RCC 7860 (cell line): ENCODE measurements around the gene TBCEL.
A peak's percentile ranks its signal among the peaks of the same experiment; 100 is the strongest.
"Not testable (repeated sequence)": the region's sequence is repeated elsewhere in the genome, so short reads cannot be mapped to it uniquely, and the experiment has no call there.

Experiments used
- DNase-seq: peaks from one replicate; pipeline ENCODE4 v3.0.0-alpha.2; 2015; ENCODE audit warnings: low spot score
- FAIRE-seq: peaks from 2 replicates; lab custom pipeline; 2012; peaks lifted over from hg19 to GRCh38; lab: Jason Lieb, UNC

Gene TBCEL

GRCh38 chr11:121104312-121104762 is 80.4 kb downstream of the TBCEL start:
- FAIRE-seq (no peak), DNase-seq (no peak)

DNA sequence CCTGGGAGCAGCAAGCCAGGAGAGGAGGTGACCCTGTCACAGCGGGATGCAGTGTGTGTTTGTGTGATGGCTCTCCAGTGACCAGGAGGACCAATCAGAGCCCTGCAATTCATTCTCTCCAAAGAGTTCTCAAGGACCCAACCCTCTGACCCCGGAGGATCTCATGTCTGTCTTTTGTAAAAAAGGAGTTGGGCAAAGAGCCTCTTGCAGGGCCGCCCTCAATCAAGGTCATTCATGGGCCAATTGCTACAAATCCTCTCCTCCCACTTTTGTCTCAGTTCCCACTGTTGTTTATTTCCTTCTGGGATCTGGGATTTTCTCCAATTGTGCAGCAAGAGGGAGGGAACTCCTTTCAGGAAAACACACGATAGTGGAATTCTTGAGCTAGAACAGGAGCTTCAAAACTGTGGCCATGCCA is 81.2 kb downstream of the TBCEL start:
- FAIRE-seq (no peak), DNase-seq (no peak)

DNA sequence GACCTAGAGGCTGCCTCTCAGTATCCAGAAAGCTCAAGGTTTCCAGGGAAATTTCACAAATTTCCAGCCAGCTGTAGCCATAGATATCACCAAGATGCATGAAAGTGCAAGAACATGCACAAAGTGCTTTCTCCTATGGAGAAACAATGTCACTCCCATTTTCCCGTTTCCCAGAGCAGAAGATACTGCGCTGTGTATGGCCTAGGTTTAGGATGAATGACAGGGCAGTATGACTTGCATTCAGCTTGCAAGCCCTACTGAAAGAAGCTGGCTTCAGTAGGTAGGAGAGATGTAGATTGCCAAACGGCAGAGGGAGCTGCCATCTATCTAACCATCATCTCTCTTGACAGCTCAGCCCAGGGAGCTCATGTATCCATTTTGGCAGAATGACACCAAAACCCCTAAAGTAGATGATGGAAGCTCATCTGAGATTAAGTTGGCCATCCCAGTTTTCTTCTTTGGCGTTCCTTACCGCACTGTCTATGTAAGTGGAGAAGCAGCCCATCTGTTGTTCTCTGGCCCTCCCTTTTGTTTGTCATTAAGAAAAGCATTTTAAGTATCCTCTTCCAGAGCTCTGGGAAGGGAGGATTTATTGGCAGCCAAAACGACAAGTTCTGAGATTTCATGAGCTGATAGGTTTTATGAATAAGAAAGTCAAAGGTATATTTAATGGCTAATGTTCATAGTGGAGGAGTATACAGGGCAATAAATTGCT is 81.7 kb downstream of the TBCEL start:
- DNase-seq (no peak), FAIRE-seq (no peak)

DNA sequence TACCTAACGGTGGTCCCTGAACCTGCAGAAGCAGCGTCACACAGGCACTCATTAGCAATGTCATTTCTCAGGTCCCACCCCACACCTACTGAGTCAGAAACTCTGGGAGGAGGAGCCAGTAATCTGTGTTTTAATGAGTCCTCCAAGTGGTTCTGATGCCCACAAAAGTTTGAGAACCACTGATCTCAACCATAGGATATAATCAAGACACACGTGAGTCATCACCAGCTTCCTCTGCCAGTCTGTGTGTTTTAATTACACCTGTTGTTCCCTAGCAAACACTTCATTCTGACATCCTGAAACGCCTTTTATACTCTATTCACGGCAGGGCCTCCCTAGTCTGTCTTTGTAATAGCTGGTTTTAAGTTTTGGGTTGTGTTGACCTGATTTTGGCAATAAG is 82.9 kb downstream of the TBCEL start:
- FAIRE-seq = no peak

GRCh38 chr11:121108413-121108812 is 84.5 kb downstream of the TBCEL start:
- FAIRE-seq (no peak), DNase-seq (no peak)

More for the DNA sequence above, 82.9 kb downstream of the TBCEL start:
- DNase-seq = no peak

GRCh38 chr11:121109471-121109870 is 85.6 kb downstream of the TBCEL start:
- FAIRE-seq = no peak
- no peak for DNase-seq

DNA sequence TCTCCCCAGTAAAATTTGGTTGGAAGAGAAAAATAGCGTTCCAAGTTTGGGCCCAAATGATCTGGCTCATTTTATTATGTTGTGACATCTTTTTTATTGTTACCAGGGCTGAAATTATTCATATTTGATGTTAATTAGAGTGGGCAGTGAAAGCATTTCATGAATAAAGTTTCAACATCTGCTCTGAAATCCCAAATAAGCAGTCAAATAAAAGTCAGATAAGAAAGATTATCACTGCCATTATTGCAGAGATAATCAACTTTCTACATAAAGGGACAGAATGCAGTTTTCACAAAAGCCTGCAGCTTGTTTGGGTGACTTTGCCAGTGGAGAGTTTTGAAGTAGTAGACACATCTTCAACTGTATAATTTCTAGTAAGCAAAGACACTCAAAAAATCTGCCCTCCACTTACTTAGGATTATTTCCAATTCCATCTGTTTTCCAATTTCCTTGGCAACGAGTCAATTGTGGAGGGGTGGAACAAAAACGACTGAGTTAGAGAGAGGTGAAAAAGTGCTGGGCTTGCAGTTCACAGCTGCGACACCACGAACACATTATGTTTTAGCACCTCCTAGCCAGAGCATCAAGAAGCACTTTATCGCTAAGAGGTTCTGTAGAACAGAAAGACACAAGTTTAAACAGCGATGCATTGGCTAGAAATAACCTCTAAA is 86.1 kb downstream of the TBCEL start:
- FAIRE-seq (no peak), DNase-seq (no peak)

DNA sequence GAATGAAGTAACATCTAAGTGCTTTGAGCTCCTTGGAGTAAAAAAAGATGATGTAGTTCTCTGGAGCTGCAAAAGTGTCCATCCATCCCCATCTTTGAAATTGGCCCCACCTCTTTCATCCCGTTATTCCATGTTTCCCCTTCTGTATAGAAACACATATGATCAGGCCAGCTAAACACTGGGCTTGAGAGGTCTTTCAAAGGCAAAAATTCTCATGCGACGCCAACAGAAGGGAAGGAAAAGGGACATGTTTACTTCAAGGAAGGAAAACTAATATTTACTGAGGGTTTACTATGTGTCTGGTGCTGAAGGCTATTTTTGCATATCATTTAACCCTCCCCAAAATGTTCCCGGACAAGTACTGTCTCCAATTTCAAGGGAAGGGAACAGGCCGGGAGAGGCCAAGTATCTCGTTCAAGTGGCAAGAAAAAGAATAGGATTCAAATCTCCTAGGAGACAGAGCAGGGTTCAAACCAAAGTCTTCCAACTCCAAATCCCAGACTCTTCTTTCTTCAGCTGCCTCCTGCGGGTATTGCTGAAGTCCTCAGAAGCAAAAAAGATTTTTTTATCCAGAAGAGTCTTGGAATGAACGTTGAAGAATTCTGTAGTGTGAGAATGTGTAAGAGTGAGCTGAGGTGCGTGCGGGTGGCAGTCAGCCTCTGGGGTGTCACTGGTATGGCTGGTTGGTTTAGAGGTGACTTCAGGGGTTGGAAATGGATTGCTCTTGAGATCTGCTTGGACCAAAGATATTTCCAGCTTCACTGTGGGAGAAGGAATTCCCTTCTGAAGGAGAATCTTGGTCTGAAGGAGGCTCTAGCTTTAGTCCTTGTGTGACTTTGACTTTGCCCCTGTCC is 87.2 kb downstream of the TBCEL start:
- no peak for FAIRE-seq

GRCh38 chr11:121112498-121113455 is 88.9 kb downstream of the TBCEL start:
- DNase-seq = peak; percentile 49
- FAIRE-seq = no peak

More for the DNA sequence above, 87.2 kb downstream of the TBCEL start:
- DNase-seq = no peak

DNA sequence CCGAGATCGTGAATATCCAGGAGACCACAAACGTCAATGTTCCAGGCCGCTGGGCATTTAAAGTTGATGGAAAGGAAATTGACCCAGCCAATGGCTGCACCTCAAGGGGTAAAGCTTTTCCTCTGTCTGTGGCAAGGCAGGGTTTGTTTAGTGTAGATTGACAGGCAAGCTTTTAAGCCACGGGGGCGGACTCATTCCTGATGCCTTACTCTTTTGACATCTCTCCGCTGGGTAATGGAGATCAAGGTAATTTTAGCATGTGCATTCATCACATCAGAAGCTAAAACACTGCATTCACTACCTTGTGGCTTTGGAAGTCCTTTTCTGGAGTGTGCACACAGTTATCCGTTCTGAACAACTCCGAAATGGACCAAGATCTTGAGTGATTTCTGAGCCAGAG is 89.7 kb downstream of the TBCEL start:
- FAIRE-seq (no peak), DNase-seq (no peak)

GRCh38 chr11:121115024-121115423 is 91.1 kb downstream of the TBCEL start:
- FAIRE-seq, DNase-seq: not testable (repeated sequence)

DNA sequence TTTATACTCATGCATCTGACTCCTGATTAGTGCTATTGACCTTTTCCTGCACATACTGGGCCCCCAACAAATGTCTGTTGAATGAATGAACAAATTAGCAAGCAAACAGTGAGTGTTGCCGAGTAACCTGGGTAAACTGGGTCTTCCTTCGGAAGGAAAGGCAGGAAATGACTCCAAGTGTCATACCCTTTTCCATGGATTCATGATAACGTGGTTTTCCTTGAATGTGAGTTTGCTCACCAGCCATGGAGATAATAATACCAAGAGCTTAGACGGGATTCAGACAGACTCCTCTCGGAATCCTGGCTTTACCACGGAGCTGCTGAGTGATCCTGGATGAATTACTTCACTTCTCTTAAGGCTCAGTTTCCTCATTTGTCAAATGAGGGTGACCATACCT is 93.9 kb downstream of the TBCEL start:
- no peak for FAIRE-seq

GRCh38 chr11:121119440-121119839 is 95.5 kb downstream of the TBCEL start:
- DNase-seq (no peak), FAIRE-seq (no peak)

More for the DNA sequence above, 93.9 kb downstream of the TBCEL start:
- no peak for DNase-seq

GRCh38 chr11:121122328-121122727 is 98.4 kb downstream of the TBCEL start:
- DNase-seq (no peak), FAIRE-seq (no peak)

DNA sequence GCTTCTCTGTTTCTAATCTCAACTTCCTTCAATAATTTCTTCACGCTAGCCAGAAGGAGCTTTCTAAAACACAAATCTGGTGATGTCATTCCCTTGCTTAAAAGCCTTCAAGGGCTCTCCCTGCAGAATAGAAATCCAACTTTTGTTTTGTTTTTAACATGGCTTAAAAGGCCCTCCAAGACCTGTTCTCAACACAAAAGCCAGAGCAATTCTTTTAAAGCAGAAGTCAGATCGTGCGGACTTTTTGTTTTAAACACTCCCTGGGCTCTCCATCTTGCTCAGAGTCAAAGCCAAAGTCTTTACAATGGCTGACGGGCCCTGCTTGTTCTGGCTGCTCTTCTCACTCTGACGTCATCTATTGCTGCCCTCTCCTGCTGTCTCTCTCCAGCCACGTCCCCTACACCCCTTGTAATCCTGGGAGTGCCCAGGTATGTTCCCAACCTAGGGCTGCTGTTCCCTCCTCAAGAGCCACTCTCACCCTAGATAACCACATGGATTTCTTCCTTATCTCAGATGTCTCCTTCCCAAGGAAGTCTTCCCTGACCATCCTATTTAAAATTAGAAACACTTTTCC is 99.7 kb downstream of the TBCEL start:
- DNase-seq (no peak), FAIRE-seq (no peak)

DNA sequence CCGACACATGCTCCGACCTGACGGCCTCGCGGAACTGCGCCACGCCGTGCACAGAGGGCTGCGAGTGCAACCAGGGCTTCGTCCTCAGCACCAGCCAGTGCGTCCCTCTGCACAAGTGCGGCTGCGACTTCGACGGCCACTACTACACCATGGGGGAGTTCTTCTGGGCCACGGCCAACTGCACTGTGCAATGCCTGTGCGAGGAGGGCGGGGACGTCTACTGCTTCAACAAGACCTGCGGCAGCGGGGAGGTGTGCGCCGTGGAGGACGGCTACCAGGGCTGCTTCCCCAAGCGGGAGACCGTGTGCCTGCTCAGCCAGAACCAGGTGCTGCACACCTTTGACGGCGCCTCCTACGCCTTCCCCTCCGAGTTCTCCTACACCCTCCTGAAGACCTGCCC is 103.9 kb downstream of the TBCEL start:
- no peak for FAIRE-seq
- DNase-seq = no peak

GRCh38 chr11:121129362-121130340 is 105.7 kb downstream of the TBCEL start:
- DNase-seq = no peak
- no peak for FAIRE-seq

GRCh38 chr11:121131656-121132055 is 107.8 kb downstream of the TBCEL start:
- DNase-seq (no peak), FAIRE-seq (no peak)
